T-cell (primary cell): ENCODE data around the gene SOX6. TPM values are rescaled to one million over a fixed set of nuclear protein-coding genes. Genes with fewer than 3 reads are reported as not detected.
"Not testable (repeated sequence)": the region's sequence is repeated elsewhere in the genome, so short reads cannot be mapped to it uniquely, and the experiment has no call there.

Experiments
- ATAC-seq, 4 experiments: fragments of 200-7000 bp in 3 of 4; fragments of 150-1000 bp in 1 of 4; cut with Tn5 transposase; replicated peaks in 1 of 4; 1 replicate in 3 of 4; 2 replicates in 1 of 4; pipeline ENCODE4 v1.10.0; 2021; ENCODE audit warnings: moderate library complexity in 3 of 4, mild to moderate bottlenecking in 2 of 4, moderate number of reproducible peaks in 1 of 4
- CTCF ChIA-PET, 2 donors: fragments of 300-600 bp; sonication (Branson Sonifier 250); formaldehyde crosslinking; loops; one replicate each; lab custom pipeline; 2022; ENCODE audit warnings: antibody characterized with exemption in 2 of 2; lab: Charles Lee
- POLR2A ChIA-PET, 2 donors: fragments of 300-600 bp; sonication (Branson Sonifier 250); formaldehyde crosslinking; loops; one replicate each; lab custom pipeline; 2022; ENCODE audit warnings: antibody characterized with exemption in 2 of 2; lab: Charles Lee
- DNase-seq, 35 experiments: peaks; one replicate each; pipeline versions ENCODE4 v3.0.0 to v3.0.0-alpha.2; 2013 to 2023
- H3K27ac ChIP-seq: one replicate; pipeline ENCODE4 v1.5.1; 2013; ENCODE audit warnings: low read length
- H3K27me3 ChIP-seq, 2 experiments: replicated peaks in 1 of 2; 1 replicate in 1 of 2; 2 replicates in 1 of 2; pipeline versions ENCODE4 v1.6.1 to v1.7.0; 2013; ENCODE audit warnings: low read length in 1 of 2, mixed read lengths in 1 of 2; ENCODE audit not compliant: control insufficient read depth in 2 of 2, insufficient read depth in 2 of 2; ENCODE audit errors: extremely low read depth in 1 of 2
- H3K36me3 ChIP-seq, 2 donors: 1 replicate in 1 of 2; 2 replicates in 1 of 2; pipeline versions ENCODE4 v1.6.1 to v1.7.0; 2013; ENCODE audit warnings: low read length in 1 of 2; ENCODE audit not compliant: control insufficient read depth in 2 of 2, insufficient read depth in 1 of 2; ENCODE audit errors: extremely low read depth in 1 of 2
- H3K4me1 ChIP-seq, 2 experiments: 1 replicate in 1 of 2; 2 replicates in 1 of 2; pipeline versions ENCODE4 v1.6.1 to v1.7.0; 2013; ENCODE audit warnings: low read length in 2 of 2, mixed read lengths in 1 of 2; ENCODE audit not compliant: insufficient read depth in 2 of 2, control insufficient read depth in 1 of 2; ENCODE audit errors: extremely low read depth in 1 of 2
- H3K4me3 ChIP-seq, 2 donors: 1 replicate in 1 of 2; 2 replicates in 1 of 2; pipeline versions ENCODE4 v1.5.1 to v1.7.0; 2013; ENCODE audit warnings: mild to moderate bottlenecking in 2 of 2, low read length in 1 of 2, moderate library complexity in 1 of 2; ENCODE audit not compliant: control insufficient read depth in 1 of 2; ENCODE audit errors: extremely low read depth in 1 of 2
- H3K9me3 ChIP-seq: 2 replicates; pipeline ENCODE4 v1.7.0; 2013
- H3K27ac Mint-ChIP-seq, 2 donors: one replicate each; pipeline ENCODE4 v1.8.0; 2020 to 2021; ENCODE audit warnings: mild to moderate bottlenecking in 2 of 2, mixed read lengths in 2 of 2
- H3K27me3 Mint-ChIP-seq, 2 donors: one replicate each; pipeline ENCODE4 v1.8.0; 2021 to 2022; ENCODE audit warnings: mixed read lengths in 2 of 2
- H3K36me3 Mint-ChIP-seq: one replicate; pipeline ENCODE4 v1.8.0; 2021; ENCODE audit warnings: mixed read lengths
- H3K4me1 Mint-ChIP-seq, 3 donors: one replicate each; pipeline ENCODE4 v1.8.0; 2020 to 2022; ENCODE audit warnings: mixed read lengths in 3 of 3, mild to moderate bottlenecking in 1 of 3
- H3K4me3 Mint-ChIP-seq, 3 donors: one replicate each; pipeline ENCODE4 v1.8.0; 2020 to 2022; ENCODE audit warnings: mild to moderate bottlenecking in 3 of 3, mixed read lengths in 3 of 3, moderate library complexity in 3 of 3
- H3K9me3 Mint-ChIP-seq, 3 donors: one replicate each; pipeline ENCODE4 v1.8.0; 2020 to 2022; ENCODE audit warnings: mixed read lengths in 3 of 3
- WGBS: methylation state at CpG from one replicate; pipeline ENCODE4 v1.1.5; 2013; ENCODE audit warnings: missing lambda C conversion rate; ENCODE audit not compliant: insufficient coverage; 5-methylcytosine and 5-hydroxymethylcytosine counted together
- total RNA-seq, 35 experiments: library from RNA in 6 of 35; stranded (reverse) in 6 of 35; fragments of 120-200 nt in 1 of 35; gene quantifications; one replicate each; pipeline versions ENCODE4 v1.2.1 to v1.2.4 and lab custom pipeline; 2013 to 2026

Gene SOX6
- total RNA-seq, 5 donors from 2014 or later (not counting 1 experiment from before 2014, with no cell fraction given), result 0.16 TPM; not detected in 4

DNA sequence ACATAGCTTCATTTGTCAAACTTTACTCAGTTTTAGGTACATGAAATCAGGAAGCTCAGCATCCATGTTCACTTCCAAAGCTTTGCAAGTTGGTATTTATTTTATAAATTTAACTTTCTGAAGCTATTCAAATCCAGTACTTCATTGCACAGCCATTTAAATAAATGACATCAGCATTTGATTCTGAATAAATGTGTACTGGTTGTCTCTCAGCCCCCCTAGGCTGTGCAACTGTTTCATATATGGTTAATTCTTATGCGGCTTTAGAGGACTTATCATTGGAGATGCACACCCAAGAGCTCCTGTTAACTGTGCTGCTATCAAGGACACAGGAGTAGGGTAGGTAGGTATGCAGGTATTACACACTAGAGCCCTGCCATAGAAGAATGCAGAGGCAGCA, 325.1 kb downstream of the SOX6 start:
- H3K4me3 Mint-ChIP-seq, result no peak overlapping the region
- no peaks in the 10 kb centered on the region for H3K4me1 ChIP-seq
- POLR2A ChIA-PET, result no interaction called here
- H3K9me3 ChIP-seq, result no peaks in the 10 kb centered on the region
- WGBS, result no CpG with 5 or more reads among the region's 1 CpG
- ATAC-seq (no peak), DNase-seq (no peak)
- H3K27ac ChIP-seq, result no peak overlapping the region
- H3K9me3 Mint-ChIP-seq, result peaks cover 0 to 7% (median 0%) of the 10 kb centered on the region in 3 donors
- no peak overlapping the region for H3K27ac Mint-ChIP-seq
- H3K4me3 ChIP-seq, result no peak overlapping the region
- no peaks in the 10 kb centered on the region for H3K27me3 ChIP-seq
- H3K36me3 Mint-ChIP-seq, result no peaks in the 10 kb centered on the region
- H3K36me3 ChIP-seq, result no peaks in the 10 kb centered on the region
- no peaks in the 10 kb centered on the region for H3K27me3 Mint-ChIP-seq
- CTCF ChIA-PET, result no interaction called here
- H3K4me1 Mint-ChIP-seq, result no peaks in the 10 kb centered on the region

DNA sequence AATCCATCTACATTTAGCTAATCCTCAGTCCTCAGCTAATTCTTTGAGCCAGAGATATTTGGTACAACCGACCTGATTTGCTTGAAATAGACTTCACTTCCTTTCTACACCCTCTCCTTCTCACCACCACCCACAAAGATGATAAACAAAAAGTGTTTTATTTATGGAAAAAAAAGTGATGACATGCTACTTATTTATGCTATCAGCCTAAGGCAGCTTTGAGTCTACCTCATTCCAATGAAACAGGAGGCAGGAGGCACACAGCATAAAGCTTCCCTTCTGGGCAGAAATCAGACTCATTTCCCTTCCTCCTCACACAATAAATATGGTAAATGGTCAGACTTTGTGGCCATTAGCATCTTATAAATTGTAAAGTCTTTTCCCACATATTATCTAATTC, 325.7 kb downstream of the SOX6 start:
- no peaks in the 10 kb centered on the region for H3K27me3 ChIP-seq
- Mint-ChIP-seq H3K9me3 (peaks cover 0 to 7% (median 0%) of the 10 kb centered on the region in 3 donors), H3K27ac (no peak overlapping the region), H3K4me1 (no peaks in the 10 kb centered on the region), H3K36me3 (no peaks in the 10 kb centered on the region), H3K4me3 (no peak overlapping the region), H3K27me3 (no peaks in the 10 kb centered on the region)
- no peaks in the 10 kb centered on the region for H3K9me3 ChIP-seq
- no peaks in the 10 kb centered on the region for H3K36me3 ChIP-seq
- ATAC-seq (no peak), DNase-seq (no peak)
- H3K27ac ChIP-seq, result no peak overlapping the region
- CTCF ChIA-PET, result no interaction called here
- no CpG with 5 or more reads among the region's 1 CpG for WGBS
- POLR2A ChIA-PET, result no interaction called here
- H3K4me1 ChIP-seq, result no peaks in the 10 kb centered on the region
- no peak overlapping the region for H3K4me3 ChIP-seq

DNA sequence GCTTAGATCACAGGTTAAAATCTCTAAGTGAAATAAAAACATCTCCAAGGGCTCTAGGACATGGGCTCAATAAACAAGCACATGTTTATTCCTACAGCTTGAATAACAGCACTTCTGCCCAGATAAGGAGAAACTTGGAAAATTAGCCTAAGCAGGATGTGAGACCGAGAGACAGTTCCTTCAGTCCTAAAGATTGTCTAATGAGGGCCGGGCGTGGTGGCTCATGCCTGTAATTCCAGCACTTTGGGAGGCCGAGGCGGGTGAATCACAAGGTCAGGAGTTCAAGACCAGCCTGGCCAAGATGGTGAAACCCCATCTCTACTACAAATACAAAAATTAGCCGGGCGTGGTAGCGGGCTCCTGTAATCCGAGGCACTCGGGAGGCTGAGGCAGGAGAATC, 327.2 kb downstream of the SOX6 start:
- POLR2A ChIA-PET, CTCF ChIA-PET: not testable (repeated sequence)
- WGBS, result 95% methylated on average over 10 of the region's 10 CpGs

DNA sequence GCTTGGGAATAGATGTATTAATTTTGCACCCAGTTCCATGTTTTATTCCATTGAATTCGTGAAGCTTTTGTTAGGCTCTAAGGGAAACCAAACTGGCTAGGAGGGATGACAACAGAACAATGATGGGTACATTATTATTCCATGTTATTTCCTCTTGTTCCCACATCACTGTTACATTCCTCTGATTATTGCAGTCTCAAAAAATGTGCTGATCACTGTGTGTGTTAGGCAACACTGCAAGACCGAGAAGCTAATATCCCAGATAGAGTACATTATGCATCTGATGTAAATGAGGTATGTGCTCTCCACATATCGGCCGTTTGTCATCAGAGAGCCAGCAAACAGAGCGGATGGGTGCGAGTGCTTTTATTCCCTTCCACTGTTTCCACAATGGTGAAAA, 327.9 kb downstream of the SOX6 start:
- no peaks in the 10 kb centered on the region for H3K36me3 Mint-ChIP-seq
- Histone ChIP-seq H3K9me3 (no peaks in the 10 kb centered on the region), H3K27me3 (no peaks in the 10 kb centered on the region), H3K4me3 (no peak overlapping the region), H3K36me3 (no peaks in the 10 kb centered on the region), H3K4me1 (no peaks in the 10 kb centered on the region), H3K27ac (no peak overlapping the region)
- no CpG with 5 or more reads among the region's 6 CpGs for WGBS
- no peak overlapping the region for H3K4me3 Mint-ChIP-seq
- CTCF ChIA-PET, result no interaction called here
- peaks cover 0 to 3% (median 0%) of the 10 kb centered on the region in 3 donors for H3K9me3 Mint-ChIP-seq
- no peaks in the 10 kb centered on the region for H3K27me3 Mint-ChIP-seq
- POLR2A ChIA-PET, result no interaction called here
- DNase-seq (no peak), ATAC-seq (no peak)
- H3K4me1 Mint-ChIP-seq, result no peaks in the 10 kb centered on the region
- no peak overlapping the region for H3K27ac Mint-ChIP-seq

More for the DNA sequence above, 327.2 kb downstream of the SOX6 start:
- DNase-seq, H3K4me3 Mint-ChIP-seq, H3K36me3 Mint-ChIP-seq, H3K27me3 Mint-ChIP-seq, H3K36me3 ChIP-seq, H3K9me3 Mint-ChIP-seq, H3K4me1 ChIP-seq, H3K27ac ChIP-seq, H3K4me1 Mint-ChIP-seq, H3K4me3 ChIP-seq, ATAC-seq, H3K27me3 ChIP-seq, H3K9me3 ChIP-seq, H3K27ac Mint-ChIP-seq: not testable (repeated sequence)

DNA sequence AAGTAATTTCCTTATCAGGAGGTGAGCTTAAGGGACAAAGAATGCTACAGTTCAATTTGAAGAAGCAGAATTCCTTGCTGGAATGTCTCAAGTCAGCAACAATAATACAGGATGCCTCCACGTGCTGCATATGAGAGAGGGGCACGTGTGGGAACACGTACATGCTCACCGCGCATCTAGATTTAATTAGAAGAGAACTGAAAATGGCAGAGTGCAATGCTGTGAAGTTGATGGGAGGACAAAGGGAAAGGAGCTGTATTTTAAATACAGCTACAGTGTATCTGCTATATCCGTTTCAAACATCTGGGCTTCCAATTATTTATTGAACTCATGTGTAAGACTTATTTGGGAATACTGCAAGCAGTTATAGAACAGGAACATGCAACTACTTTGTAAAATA, 328.7 kb downstream of the SOX6 start:
- Histone ChIP-seq H3K36me3 (no peaks in the 10 kb centered on the region), H3K27me3 (no peaks in the 10 kb centered on the region), H3K27ac (no peak overlapping the region), H3K9me3 (no peaks in the 10 kb centered on the region), H3K4me1 (no peaks in the 10 kb centered on the region), H3K4me3 (no peak overlapping the region)
- Mint-ChIP-seq H3K4me1 (no peaks in the 10 kb centered on the region), H3K27ac (no peak overlapping the region), H3K9me3 (peaks cover 0 to 3% (median 0%) of the 10 kb centered on the region in 3 donors), H3K27me3 (peaks cover 0 to 3% of the 10 kb centered on the region in 2 donors), H3K36me3 (no peaks in the 10 kb centered on the region), H3K4me3 (no peak overlapping the region)
- no peak for DNase-seq
- ChIA-PET CTCF (no interaction called here), POLR2A (no interaction called here)
- 100% methylated on average over 3 of the region's 6 CpGs for WGBS
- ATAC-seq, result no peak

DNA sequence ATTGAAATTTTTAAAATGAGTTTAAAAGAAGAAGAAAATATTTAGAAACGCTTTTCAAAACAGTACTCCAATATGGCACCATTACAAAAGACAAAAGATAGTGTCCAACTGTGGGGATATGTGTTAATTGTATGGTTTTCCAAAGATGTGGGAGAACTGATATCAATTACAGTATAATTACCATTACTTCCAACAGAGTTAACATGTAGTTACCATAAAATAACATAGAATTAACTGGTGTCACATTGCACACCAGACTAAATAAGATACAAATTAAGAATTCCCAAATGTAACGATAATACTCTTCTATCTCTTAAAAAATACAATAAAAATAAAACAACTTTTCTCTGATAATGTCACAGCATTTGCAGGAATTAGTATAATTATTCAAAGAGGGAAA, 329.5 kb downstream of the SOX6 start:
- H3K4me3 ChIP-seq, result no peak overlapping the region
- Mint-ChIP-seq H3K9me3 (peaks cover 0 to 4% (median 0%) of the 10 kb centered on the region in 3 donors), H3K4me1 (no peaks in the 10 kb centered on the region), H3K27ac (no peak overlapping the region), H3K4me3 (no peak overlapping the region), H3K27me3 (peaks cover 0 to 4% of the 10 kb centered on the region in 2 donors), H3K36me3 (no peaks in the 10 kb centered on the region)
- no peaks in the 10 kb centered on the region for H3K4me1 ChIP-seq
- no CpG with 5 or more reads among the region's 2 CpGs for WGBS
- H3K9me3 ChIP-seq, result no peaks in the 10 kb centered on the region
- POLR2A ChIA-PET, result no interaction called here
- no peaks in the 10 kb centered on the region for H3K27me3 ChIP-seq
- no peaks in the 10 kb centered on the region for H3K36me3 ChIP-seq
- DNase-seq (no peak), ATAC-seq (no peak)
- CTCF ChIA-PET, result no interaction called here
- H3K27ac ChIP-seq, result no peak overlapping the region

DNA sequence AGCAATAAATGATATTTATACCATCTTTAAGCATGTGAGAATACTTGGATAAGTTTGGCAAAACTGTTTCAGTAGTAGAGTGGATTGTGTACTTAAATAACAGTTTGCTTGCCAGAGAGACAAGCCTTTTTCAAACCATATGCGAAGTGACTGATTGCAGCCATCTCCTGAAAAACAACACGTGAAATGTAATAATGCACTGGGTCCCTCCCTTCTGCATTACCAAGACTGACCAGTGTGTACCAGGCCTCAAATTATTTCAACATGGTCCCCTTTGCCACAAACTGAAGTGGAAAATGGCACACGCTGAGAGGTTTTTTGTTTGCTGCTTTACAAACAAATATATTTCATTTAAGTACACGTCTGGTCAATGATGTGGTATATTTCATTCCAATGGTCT, 337.4 kb downstream of the SOX6 start:
- ChIA-PET CTCF (no interaction called here), POLR2A (no interaction called here)
- H3K4me1 ChIP-seq, result no peaks in the 10 kb centered on the region
- 100% methylated on average over 2 of the region's 4 CpGs for WGBS
- ATAC-seq (no peak), DNase-seq (no peak)
- Mint-ChIP-seq H3K36me3 (no peaks in the 10 kb centered on the region), H3K9me3 (peaks cover 0 to 4% (median 4%) of the 10 kb centered on the region in 3 donors), H3K27ac (no peak overlapping the region), H3K4me3 (no peak overlapping the region), H3K27me3 (peaks cover 0 to 10% of the 10 kb centered on the region in 2 donors), H3K4me1 (no peaks in the 10 kb centered on the region)
- no peaks in the 10 kb centered on the region for H3K27me3 ChIP-seq
- H3K9me3 ChIP-seq, result no peaks in the 10 kb centered on the region
- no peaks in the 10 kb centered on the region for H3K36me3 ChIP-seq
- no peak overlapping the region for H3K27ac ChIP-seq
- H3K4me3 ChIP-seq, result no peak overlapping the region
